Stimulated activated CD4-positive, alpha-beta T cell treated with anti-CD3 and anti-CD28 coated beads, Interleukin-4, amount 100 ng/mL, for 48 hours (primary cell): ENCODE data around the gene DNAAF9.
A peak's percentile ranks its signal among the peaks of the same experiment; 100 is the strongest.
"Not testable (repeated sequence)": the region's sequence is repeated elsewhere in the genome, so short reads cannot be mapped to it uniquely, and the experiment has no call there.

Experiments used
- DNase-seq, 2 donors: peaks; one replicate each; pipeline ENCODE4 v3.0.0-alpha.2; 2020; ENCODE audit warnings: low read depth in 2 of 2

The DNAAF9 gene

DNA sequence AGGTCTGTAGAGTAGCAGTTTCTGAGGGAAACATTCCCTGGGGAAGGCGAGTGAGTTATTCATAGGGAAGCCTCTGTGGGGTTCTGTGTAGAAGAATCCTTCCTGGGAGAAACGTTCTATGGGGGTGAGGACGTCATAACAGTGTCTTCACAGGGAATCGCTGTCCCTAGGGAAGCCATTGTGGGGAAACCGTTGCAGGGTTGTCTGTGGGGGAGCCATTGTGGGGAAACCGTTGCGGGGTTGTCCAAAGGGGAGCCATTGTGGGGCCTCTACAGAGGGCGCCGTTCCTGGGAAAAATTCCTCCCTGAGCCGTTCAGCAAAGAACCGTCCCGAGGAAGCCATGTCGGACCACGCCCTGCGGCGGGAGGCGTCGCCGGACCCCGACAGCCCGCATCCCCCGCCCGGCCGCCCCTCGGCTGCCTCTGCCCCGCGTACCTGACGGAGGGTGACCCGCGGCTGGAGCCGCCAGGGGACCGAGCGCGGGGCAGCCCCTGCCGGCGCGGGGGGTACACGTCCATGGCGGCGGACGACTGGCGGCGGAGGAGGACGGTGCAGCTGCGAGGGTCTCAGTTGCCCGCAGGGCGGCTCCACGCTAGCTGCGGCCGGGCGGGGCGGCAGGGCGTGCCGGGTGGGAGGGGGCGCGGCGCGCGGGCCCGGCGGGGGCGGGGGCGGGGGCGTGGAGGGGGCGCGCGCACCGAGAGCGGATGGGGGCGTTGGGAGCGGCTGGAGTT, at the start of gene DNAAF9:
TSS of gene DNAAF9 (minus strand) at position 630 of the 731 bp plus-strand sequence. CDS start at position 518, 112 bp downstream.
- DNase-seq = peak; percentile 29 to 33

DNA sequence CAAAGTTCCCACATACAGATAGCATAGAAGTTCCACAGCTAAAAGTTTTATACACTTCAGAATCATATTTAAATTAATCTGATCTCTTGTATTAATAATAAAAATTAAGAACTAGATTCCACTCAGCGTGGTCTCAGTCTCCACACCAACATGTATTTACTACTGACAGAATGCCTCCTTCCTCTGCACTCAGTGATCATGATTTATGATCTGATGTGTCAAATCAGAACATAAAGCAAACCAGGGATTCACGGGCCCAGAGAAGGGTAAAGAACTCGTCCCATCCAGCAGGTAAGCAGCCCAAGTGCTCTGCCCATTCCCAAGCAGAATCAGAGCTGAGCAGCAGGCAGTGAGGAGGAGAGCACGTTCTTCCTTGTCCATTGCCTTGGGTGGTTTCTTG, 49.2 kb upstream of the DNAAF9 start:
- DNase-seq = no peak

DNA sequence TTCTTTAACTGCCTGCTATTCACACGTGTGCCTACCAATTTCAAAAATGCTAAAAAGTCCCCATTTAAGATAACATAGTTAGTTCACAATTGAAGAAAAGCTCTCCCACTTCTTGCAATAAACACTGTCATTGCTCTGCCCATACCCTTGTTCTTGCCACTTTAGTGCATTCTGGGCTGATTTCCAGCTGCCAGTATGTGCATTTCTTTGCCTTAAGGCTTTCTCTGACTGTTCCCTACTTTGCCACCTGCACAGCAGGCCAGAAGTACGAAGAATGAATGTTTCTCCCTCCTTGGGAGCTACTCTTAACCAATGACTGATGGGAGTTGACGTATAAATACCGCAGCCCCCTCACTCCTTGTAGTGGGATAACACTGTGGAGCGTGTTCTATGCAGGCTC, 47.4 kb upstream of the DNAAF9 start:
- no peak for DNase-seq

DNA sequence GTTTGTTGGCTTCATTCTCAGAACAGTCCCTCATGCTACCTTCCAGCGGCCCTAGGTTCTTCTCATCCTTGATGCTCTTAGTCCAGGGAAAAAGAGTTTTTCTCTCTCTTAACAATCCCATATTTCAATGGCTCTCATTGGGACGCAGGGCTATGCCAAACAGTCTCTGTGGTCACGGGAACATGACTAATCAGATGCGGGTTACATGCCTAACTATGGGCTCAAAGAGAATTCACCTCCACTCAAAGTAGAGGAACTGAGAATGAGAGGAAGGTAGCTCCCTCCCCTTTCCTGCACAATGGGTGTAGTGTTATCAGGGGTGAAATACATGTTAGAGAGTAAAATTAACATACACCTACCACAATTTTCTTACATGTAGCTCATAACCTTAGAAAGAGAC, 45.2 kb upstream of the DNAAF9 start:
- DNase-seq = no peak

DNA sequence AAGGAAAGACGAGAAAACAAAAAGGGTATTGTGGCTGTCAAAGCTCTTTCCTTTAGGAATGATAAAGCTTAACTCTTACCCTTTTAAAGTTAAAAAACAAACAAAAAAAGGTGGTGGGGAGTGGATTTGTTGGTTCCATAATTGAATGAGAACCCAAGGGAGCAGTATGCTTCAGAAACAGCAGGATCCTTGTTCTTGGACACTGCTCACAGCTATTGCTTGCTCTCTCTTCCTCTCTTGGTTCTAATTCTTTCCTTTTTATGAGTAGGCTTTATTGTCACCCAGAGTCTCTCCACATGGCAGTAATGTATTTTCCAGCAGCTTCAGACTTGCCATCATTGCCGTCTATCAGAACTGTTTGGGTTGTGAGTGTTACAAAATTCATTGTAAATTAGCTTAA, 44.7 kb upstream of the DNAAF9 start:
- no peak for DNase-seq

DNA sequence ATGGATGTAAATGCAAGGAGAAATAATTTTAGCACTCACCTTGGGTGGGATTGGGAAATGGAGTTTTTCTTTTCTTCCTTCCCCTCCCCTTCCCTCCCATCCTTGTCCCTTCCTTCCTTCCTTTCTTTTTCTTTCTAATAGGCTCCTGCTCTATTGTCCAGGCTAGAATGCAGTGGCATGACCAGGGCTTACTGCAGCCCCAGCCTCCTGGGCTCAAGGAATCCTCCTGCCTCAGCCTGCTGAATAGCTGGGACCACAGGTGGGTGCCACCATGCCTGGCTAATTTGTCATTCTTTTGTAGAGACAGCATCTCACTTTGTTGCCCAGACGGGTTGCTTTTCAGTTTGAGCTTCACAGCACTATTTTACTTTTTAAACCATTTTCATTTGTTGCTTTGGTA, 41.9 kb upstream of the DNAAF9 start:
- no peak for DNase-seq

DNA sequence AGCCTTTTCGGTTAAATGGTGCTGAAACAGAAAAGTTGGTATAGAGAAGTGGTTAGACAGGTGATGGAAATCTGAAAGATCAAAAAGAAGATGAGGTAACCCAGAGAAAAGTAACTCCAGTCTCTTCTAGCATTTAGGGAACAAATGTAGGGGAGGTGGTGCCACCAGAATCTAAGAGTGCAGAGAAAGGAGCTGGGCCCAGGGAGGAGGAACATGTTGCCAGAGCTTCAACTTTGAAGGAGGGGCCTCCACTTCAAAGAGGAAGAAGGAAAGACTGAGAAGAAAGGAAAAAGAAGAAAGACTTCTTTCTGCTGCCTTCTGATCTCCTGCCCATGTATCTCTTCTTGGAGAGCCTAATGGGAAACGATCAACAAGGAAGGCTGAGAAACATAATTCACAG, 39.9 kb upstream of the DNAAF9 start:
- DNase-seq = no peak

DNA sequence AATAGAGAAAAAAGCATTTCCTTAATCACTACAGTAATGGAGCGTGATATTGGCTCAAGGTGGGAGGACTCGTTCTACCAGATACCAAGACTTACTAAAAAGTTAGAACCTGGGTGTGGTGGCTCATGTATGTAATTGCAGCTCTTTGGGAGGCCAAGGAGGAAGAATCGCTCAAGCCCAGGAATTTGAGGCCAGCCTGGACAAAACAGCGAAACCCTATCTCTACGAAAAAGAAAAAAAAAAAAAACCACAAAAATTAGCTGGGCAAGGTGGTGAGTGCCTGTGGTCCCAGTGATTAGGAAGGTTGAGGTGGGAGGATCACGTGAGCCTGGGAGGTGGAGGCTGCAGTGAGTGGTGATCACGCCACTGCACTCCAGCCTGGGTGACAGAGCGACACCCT, 39.3 kb upstream of the DNAAF9 start:
- no peak for DNase-seq

DNA sequence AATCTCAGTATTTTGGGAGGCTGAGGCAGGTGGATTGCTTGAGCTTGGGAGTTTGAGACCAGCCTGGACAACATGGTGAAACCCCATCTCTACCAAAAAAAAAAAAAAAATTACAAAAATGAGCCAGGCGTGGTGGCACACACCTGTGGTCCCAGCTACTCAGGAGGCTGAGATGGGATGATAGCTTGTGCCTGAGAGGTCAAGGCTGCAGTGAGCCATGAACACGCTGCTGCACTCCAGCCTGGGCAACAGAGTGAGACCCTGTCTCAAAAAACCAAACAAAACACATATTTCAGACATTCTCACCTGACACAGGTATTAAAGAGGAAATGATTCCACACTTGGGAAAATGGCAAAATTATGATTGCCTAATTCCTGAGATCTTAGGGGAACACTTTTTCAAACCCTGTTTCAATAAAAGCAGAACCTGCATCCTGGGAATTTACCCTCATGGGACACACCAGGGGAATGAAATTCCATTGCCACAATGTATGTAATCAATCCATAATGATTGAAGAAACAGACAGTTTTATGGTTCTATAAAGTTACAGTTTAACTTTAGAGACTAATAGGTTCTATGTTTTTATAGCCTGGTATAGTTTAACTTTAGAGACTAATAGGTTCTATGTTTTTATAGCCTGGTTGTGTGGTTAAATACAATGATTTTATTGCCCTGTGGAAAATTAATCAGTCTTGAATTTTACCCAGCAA, 29.6 kb upstream of the DNAAF9 start:
- DNase-seq = no peak

DNA sequence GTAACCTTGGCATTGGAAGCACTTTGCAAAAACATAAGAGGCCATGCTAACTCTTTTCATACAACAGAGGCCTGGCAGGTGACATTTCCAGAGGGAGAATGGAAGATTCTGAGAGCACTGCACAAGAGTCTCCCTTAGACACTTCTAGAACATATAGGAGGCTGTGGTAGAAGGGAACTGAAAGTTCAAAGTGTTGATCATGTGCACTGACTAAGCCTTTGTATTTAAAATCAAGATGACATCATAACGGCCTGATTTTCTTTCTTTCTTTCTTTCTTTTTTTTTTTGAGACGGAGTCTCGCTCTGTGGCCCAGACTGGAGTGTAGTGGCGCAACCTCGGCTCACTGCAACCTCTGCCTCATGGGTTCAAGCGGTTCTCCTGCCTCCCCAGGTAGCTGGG, 26.8 kb upstream of the DNAAF9 start:
- DNase-seq = no peak

DNA sequence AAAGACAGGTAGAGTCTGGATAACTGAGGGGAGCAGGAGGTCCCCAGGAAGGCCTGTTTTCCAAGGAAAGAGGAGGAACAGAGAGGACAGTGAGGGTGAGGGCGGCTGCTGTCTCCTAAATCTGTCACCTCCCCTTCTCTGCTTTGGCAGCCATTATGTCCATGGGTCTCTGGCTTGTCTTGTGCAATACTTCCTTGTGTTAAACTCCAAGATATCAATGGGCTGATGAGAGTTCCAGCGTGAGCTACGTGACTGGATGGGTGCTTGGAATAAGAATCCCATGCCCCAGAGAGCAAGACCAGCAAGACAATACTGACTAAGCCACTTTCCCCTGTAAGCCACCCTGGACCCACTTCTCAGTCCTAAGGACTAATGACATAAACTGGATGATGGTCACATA, 26.3 kb upstream of the DNAAF9 start:
- no peak for DNase-seq

DNA sequence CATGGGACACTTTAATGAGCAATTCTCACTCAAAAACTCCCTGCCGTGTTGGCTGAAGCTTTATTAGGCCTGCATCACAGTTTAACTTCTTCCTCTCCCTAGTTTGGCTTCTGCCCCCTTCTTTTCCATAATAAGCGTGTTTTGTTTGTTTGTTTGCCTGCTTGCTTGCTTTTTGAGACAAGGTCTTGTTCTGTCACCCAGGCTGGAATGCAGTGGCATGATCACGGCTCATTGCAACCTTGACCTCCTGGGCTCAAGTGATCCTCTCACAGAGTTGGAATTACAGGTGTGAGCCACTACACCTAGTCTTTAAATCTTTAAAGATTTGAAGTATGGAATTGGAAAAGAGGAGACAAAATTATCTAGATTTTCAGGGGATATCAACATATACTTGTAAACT, 25.4 kb upstream of the DNAAF9 start:
- no peak for DNase-seq

DNA sequence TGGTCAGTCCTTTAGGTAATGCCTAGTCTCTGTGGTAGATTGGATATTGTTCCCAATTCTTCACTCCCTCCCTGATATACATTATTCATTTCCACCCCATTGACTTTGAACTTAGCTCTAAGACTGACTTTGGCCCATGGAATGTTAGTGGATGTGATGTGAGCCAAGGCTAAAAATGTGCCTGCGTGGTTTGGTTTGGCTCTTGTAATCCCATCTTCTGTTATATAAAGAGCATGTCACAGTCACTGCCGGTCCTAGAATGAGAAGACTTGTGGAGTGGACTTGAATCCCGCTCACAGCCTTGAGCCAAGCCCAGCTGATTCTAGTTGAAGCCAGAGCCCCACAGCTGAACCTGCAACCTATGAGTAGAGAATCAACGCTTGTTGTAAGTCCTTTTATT, 23.6 kb upstream of the DNAAF9 start:
- no peak for DNase-seq

DNA sequence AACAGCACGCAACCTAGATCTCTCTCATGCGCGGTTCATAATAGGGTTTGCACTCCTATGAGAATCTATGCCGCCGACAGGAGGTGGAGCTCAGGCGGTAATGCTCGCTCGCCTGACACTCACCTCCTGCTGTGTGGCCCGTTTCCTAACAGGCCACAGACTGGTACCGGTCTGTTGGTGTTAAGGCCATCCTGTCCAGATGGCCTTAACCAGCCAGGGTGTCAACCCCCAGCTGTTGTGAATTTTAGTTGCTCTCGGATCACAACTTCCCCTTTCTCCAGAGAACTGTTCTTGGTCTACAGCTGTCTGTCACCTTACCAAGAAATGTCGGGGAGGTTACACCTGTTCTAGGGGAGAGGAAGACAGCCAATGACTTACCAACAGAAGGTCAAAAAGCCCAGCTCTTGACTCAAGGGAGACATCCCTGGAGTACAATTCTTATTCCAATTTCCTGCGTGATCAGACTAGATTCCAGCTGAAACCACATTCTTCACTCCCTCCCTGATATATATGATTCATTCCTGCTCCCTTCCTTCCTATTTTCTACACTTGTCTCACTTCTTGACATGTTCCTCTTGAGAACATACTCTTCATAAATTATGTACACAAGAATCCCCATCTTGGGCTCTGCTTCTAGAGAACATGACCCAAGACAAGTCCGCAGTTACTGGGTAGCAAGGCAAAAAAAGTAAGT, 23.1 kb upstream of the DNAAF9 start:
- no peak for DNase-seq

DNA sequence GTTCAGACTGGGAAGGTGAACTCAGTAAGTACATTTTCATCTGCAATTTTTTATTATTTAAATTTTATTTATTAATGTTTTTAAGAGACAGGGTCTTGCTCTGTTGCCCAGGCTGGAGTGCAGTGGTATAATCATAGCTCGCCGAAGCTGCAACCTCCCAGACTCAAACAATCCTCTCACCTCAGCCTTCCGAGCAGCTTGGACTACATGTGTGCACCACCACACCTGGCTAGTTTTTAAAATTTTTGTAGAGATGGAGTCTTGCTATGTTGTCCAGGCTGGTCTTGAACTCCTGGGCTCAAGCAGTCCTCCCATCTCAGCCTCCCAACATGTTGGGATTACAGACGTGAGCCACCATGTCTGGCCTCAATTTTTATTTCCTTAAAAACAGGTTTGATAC, 19.3 kb upstream of the DNAAF9 start:
- not testable (repeated sequence) for DNase-seq

DNA sequence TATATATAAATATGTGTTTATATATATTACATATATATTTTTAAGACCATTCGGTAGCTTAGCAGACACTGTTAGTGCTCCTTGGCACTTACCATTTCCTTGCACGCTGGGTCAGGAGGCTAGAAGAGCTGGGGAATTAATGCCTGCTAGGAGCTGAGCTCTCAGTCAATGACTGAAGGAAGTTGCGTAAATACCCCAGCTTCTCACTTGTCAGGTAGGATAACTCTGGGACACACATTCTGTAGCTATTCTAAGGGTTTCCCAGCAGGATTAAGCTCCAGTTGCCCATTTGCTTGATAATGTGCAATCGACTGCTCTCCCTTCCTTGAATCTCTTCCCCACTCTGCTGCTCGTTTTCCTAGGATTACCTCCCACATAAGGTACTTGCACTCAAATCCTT, 15.7 kb upstream of the DNAAF9 start:
- DNase-seq = no peak

DNA sequence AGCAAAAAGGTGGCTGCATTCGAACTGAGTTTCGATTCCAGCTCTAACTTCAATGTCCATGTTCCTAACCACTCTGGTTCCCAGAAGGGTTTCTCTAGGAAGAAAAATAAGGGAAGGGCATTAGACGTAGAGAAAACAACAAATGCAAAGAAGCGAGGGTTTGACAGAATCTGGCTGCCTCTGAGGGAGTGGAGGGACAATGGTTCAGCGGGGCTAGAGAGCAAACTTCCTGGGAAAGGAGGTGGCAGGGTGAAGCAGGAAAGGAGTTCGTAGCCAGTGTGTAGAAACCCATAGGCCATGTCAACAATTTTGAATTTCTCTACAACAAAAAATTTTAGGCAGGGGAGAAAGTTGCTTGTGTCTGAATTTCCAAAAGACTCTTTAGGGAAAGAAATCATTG, 14.5 kb upstream of the DNAAF9 start:
- DNase-seq = no peak

DNA sequence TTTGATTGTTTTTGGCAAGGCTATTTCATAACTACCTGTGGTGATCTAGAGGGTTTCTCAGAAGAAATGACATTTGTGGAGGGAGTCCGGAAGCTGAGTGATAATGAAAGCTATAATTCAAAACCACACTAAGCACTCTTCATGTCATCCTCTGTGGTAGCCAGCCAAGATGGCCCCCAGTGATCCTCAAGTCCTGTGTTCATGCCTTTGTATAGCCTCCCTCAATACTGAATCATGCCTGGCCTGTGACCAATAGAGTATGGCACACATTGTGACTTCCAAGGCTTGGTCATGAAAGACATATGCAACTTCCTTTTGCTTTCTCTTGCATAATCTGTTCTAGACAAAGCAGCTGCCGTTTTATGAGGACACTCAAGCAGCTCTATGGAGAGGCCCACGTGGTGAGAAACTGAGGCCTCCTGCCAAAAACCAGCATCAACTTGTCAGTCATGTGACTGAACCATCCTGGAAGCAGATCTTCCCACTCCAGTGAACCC, 12.8 kb upstream of the DNAAF9 start:
- DNase-seq = peak; percentile 20 to 37

DNA sequence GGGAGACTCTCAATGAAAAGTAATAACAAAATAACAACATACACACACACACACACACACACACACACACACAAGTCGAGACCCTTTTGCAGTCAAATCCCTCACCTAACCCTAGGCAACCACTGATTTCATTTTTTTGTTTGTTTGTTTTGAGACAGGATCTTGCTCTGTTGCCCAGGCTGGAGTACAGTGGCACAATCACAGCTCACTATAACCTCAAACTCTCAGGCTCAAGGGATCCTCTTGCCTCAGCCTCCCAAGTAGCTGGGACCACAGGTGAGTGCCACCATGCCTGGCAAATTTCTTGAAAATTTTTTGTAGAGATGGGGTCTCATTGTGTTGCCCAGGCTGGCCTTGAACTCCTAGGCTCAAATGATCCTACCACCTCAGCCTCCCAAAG, 10.7 kb upstream of the DNAAF9 start:
- not testable (repeated sequence) for DNase-seq

DNA sequence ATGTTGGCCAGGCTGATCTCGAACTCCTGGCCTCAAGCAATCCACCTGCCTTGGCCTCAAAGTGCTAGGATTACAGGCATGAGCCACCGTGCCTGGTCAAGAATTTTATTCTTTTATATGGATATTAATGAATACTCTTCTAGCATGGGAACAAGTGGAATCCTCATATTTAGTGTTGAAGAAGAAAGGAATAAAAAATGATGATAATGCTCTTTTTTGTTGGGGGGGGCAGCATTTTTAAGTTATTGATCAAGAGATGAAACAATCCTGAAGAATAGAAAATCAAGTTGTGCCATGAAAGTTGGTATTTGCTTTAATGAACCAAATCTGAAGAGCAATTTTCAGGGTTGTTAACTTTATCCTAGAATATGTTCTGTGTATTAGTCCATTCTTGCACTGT, 6.7 kb upstream of the DNAAF9 start:
- no peak for DNase-seq

DNA sequence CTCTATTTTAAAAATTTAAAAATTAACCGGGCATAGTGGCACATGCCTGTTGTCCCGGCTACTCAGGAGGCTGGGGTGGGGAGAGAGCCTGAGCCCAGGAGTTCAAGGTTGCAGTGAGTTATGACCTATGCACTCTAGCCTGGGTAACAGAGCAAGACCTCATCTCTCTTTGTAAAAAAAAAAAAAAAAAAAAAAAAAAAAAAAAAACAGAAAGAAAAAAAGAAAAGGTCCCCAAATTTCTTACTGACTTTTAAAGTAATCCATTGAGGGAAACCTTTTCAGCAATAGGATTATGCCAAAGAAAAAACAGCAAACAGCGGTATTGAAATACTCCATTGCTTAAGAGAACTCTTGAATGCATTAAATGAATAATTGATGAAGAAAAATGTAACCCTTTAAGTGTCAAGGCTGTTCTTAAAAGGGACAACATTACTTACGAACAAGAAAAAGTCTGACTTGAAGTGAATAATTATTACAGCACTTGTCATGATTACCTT, 6.0 kb upstream of the DNAAF9 start:
- DNase-seq = no peak

DNA sequence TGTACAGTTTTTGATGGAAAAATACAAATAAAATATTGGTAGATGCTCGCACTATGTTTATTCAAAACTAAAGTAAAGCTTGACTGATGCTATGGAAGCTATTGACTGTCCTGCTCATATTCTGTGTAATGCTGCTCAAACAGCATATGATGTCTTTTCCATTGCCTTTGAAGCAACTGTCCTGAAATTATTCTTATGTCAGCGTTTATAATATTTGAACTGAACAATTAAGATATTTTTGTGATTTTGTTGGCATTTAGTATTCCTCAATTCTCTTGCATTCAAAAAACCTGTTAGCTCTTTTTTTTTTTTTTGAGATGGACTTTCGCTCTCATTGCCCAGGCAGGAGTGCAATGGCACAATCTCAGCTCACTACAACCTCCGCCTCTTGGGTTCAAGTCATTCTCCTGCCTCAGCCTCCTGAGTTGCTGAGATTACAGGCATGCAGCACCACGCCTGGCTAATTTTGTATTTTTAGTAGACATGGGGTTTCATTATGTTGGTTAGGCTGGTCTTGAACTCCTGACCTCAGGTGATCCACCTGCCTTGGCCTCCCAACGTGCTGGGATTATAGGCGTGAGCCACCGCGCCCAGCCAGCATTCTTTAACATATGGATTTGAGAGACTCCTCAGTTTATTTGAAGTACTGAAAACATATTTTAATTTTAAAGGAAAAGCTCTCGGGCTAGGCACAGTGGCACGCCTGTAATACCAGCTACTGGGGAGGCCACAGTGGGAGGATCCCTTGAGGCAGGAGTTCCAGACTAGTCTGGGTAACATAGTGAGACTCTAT, 5.3 kb upstream of the DNAAF9 start:
- DNase-seq = no peak
